ENCODE data around the gene C16orf54. TPM values are rescaled to one million over a fixed set of nuclear protein-coding genes. Genes with fewer than 3 reads are reported as not detected.

The C16orf54 gene
- total RNA-seq, 2 donors from 2014 or later: 0.33 to 0.52 TPM

GRCh38 chr16:29717113-29717512 lies 28.7 kb downstream of the C16orf54 start:
- Histone ChIP-seq H3K9me3 (no peaks in the 10 kb centered on the region), H3K4me1 (no peaks in the 10 kb centered on the region), H3K27me3 (no peaks in the 10 kb centered on the region), H3K27ac (no peak overlapping the region), H3K36me3 (replicated peaks in 1 of 2; ENCODE audit: insufficient read depth in 1 of 2, low read depth in 2 of 2) (no peaks in the 10 kb centered on the region), H3K4me3 (no peak overlapping the region)
- ATAC-seq (no peak), DNase-seq (no peak)
- intact Hi-C loops (cut with DNase I): no loop called here
- TF ChIP-seq POLR2A (IDR thresholded peaks at IDR 0.05) (no peak), CTCF (IDR thresholded peaks at IDR 0.05) (no peak)
- WGBS, 2 donors: 83 to 88% methylated on average over 7 of the region's 7 CpGs

GRCh38 chr16:29714972-29715371 lies 30.8 kb downstream of the C16orf54 start:
- Histone ChIP-seq H3K4me1 (no peaks in the 10 kb centered on the region), H3K27me3 (no peaks in the 10 kb centered on the region), H3K27ac (no peak overlapping the region), H3K9me3 (no peaks in the 10 kb centered on the region), H3K4me3 (no peak overlapping the region), H3K36me3 (replicated peaks in 1 of 2; ENCODE audit: insufficient read depth in 1 of 2, low read depth in 2 of 2) (no peaks in the 10 kb centered on the region)
- TF ChIP-seq CTCF (IDR thresholded peaks at IDR 0.05) (no peak), POLR2A (IDR thresholded peaks at IDR 0.05) (no peak)
- DNase-seq: no peak
- no peak for ATAC-seq
- intact Hi-C loops (cut with DNase I): no loop called here
- 4 to 16% methylated on average over 1 of the region's 1 CpG for WGBS, 2 donors

GRCh38 chr16:29714396-29714795 lies 31.4 kb downstream of the C16orf54 start:
- no peak overlapping the region for H3K27ac ChIP-seq
- no peaks in the 10 kb centered on the region for H3K36me3 ChIP-seq (replicated peaks in 1 of 2; ENCODE audit: insufficient read depth in 1 of 2, low read depth in 2 of 2)
- no peak overlapping the region for H3K4me3 ChIP-seq
- TF ChIP-seq POLR2A (IDR thresholded peaks at IDR 0.05) (no peak), CTCF (IDR thresholded peaks at IDR 0.05) (no peak)
- intact Hi-C loops (cut with DNase I): no loop called here
- 71 to 76% methylated on average over 2 of the region's 2 CpGs for WGBS, 2 donors
- ATAC-seq (no peak), DNase-seq (no peak)
- no peaks in the 10 kb centered on the region for H3K4me1 ChIP-seq
- H3K9me3 ChIP-seq: no peaks in the 10 kb centered on the region
- H3K27me3 ChIP-seq: no peaks in the 10 kb centered on the region

GRCh38 chr16:29712809-29713208 lies 33.0 kb downstream of the C16orf54 start:
- no peak overlapping the region for H3K27ac ChIP-seq
- H3K4me1 ChIP-seq: no peaks in the 10 kb centered on the region
- no peak for TF ChIP-seq POLR2A (IDR thresholded peaks at IDR 0.05)
- no peak for TF ChIP-seq CTCF (IDR thresholded peaks at IDR 0.05)
- H3K27me3 ChIP-seq: no peaks in the 10 kb centered on the region
- H3K4me3 ChIP-seq: no peak overlapping the region
- no peaks in the 10 kb centered on the region for H3K36me3 ChIP-seq (replicated peaks in 1 of 2; ENCODE audit: insufficient read depth in 1 of 2, low read depth in 2 of 2)
- WGBS, 2 donors: 57 to 62% methylated on average over 4 of the region's 4 CpGs
- no peaks in the 10 kb centered on the region for H3K9me3 ChIP-seq
- DNase-seq: no peak
- ATAC-seq: no peak
- intact Hi-C loops (cut with DNase I): no loop called here

All from body of pancreas (tissue), 4 donors.